K562 (cell line): Measurements from ENCODE around the gene SNTG2. TPM values are rescaled to one million over a fixed set of nuclear protein-coding genes. Genes with fewer than 3 reads are reported as not detected.

ENCODE experiments used
- ATAC-seq: fragments of 200-7000 bp; cut with Tn5 transposase; 3 replicates; pipeline ENCODE4 v1.9.1; 2020; ENCODE audit warnings: moderate library complexity
- BruUV-seq: library from RNA; stranded (reverse); fragments of 400-500 nt; replicated peaks from 2 replicates; lab custom pipeline; 2021; lab: Mats Ljungman, UMichigan
- CTCF ChIA-PET: fragments of 300-600 bp; formaldehyde crosslinking; extraction: SDS; loops from one replicate; lab custom pipeline; 2021; ENCODE audit warnings: low intra/inter-chr PET ratio; lab: Yijun Ruan, JAX
- POLR2A ChIA-PET: fragments of 300-600, 350-650 bp; sonication (Branson Sonifier 250); formaldehyde crosslinking; extraction: SDS; loops from one replicate; lab custom pipeline; 2021; ENCODE audit warnings: antibody characterized with exemption, inconsistent platforms; lab: Yijun Ruan, JAX
- DNase-seq, 4 experiments: peaks; one replicate each; pipeline versions ENCODE4 v3.0.0 to v3.0.0-alpha.2; 2011 to 2018; ENCODE audit warnings: low spot score in 3 of 4, mixed read lengths in 3 of 4; ENCODE audit errors: extremely low read depth in 1 of 4
- FAIRE-seq: peaks from 2 replicates; lab custom pipeline; 2011; peaks lifted over from hg19 to GRCh38; lab: Jason Lieb, UNC
- H2AFZ ChIP-seq: 2 replicates; pipeline ENCODE4 v1.6.0; 2011; ENCODE audit warnings: low read depth, low read length, control low read depth, inconsistent platforms
- H3K27ac ChIP-seq: fragments of 200-600 bp; 3 replicates; pipeline ENCODE4 v1.8.0; 2011; ENCODE audit warnings: low read depth, mild to moderate bottlenecking, control low read depth, inconsistent platforms, low read length, moderate library complexity, mixed read lengths; ENCODE audit errors: extremely low read depth
- H3K27me3 ChIP-seq, 2 experiments: fragments of 300-600 bp in 1 of 2; 2 replicates in 1 of 2; 3 replicates in 1 of 2; pipeline versions ENCODE4 v1.6.0 to v1.8.0; 2011; ENCODE audit warnings: inconsistent platforms in 2 of 2, low read length in 2 of 2, mild to moderate bottlenecking in 1 of 2, mixed read lengths in 1 of 2, moderate library complexity in 1 of 2; ENCODE audit not compliant: control insufficient read depth in 2 of 2, insufficient read depth in 2 of 2
- H3K36me3 ChIP-seq: fragments of 300-600 bp; 3 replicates; pipeline ENCODE4 v1.8.0; 2011; ENCODE audit warnings: mild to moderate bottlenecking, low read length, inconsistent platforms; ENCODE audit not compliant: control insufficient read depth, insufficient read depth
- H3K4me1 ChIP-seq, 2 experiments: fragments of 200-600 bp in 1 of 2; replicated peaks in 1 of 2; 2 replicates in 1 of 2; 3 replicates in 1 of 2; pipeline versions ENCODE4 v1.5.1 to v1.8.0; 2011; ENCODE audit warnings: inconsistent platforms in 2 of 2, low read length in 2 of 2, mild to moderate bottlenecking in 1 of 2, mixed read lengths in 1 of 2, moderate library complexity in 1 of 2; ENCODE audit not compliant: control insufficient read depth in 2 of 2, insufficient read depth in 2 of 2
- H3K4me2 ChIP-seq: 2 replicates; pipeline ENCODE4 v1.6.1; 2011; ENCODE audit warnings: low read length, control low read depth, inconsistent platforms, mixed read lengths; ENCODE audit not compliant: insufficient read depth
- H3K4me3 ChIP-seq: fragments of 200-600 bp; sonication (generic), shearing (Covaris generic); 2 replicates; pipeline ENCODE4 v1.5.1; 2016; ENCODE audit warnings: control low read depth, inconsistent platforms
- H3K79me2 ChIP-seq: fragments of 200-600 bp; 3 replicates; pipeline ENCODE4 v1.8.0; 2011; ENCODE audit warnings: low read length, inconsistent platforms; ENCODE audit not compliant: control insufficient read depth, insufficient read depth
- H3K9ac ChIP-seq, 2 experiments: 2 replicates each; pipeline versions ENCODE4 v1.6.0 to v1.6.1; 2011; ENCODE audit warnings: low read depth in 2 of 2, low read length in 2 of 2, control low read depth in 1 of 2, inconsistent platforms in 1 of 2, mild to moderate bottlenecking in 1 of 2, mixed read lengths in 1 of 2; ENCODE audit not compliant: insufficient read depth in 1 of 2
- H3K9me1 ChIP-seq: one replicate; pipeline ENCODE4 v1.6.0; 2011; ENCODE audit warnings: inconsistent platforms, mild to moderate bottlenecking, low read length, moderate library complexity; ENCODE audit not compliant: control insufficient read depth, insufficient read depth
- H3K9me3 ChIP-seq: replicated peaks from 2 replicates; pipeline ENCODE4 v1.5.1; 2011; ENCODE audit warnings: low read depth, low read length, inconsistent platforms; ENCODE audit not compliant: control insufficient read depth, insufficient read depth
- H4K20me1 ChIP-seq: replicated peaks from 2 replicates; pipeline ENCODE4 v1.6.1; 2011; ENCODE audit warnings: low read length, inconsistent platforms, mixed read lengths; ENCODE audit not compliant: control insufficient read depth, insufficient read depth
- ATF1 ChIP-seq, 2 experiments: fragments of 450-650 bp in 1 of 2; IDR thresholded peaks; 2 replicates each; pipeline ENCODE4 v1.6.1; 2016; ENCODE audit warnings: missing compliant biosample characterization in 1 of 2, missing genetic modification characterization in 1 of 2
- ATF7 ChIP-seq: fragments of 450-650 bp; IDR thresholded peaks from 2 replicates; pipeline ENCODE4 v1.7.1; 2014; ENCODE audit warnings: mild to moderate bottlenecking, moderate library complexity
- ELF2 ChIP-seq: fragments of 250-450 bp; sonication (Bioruptor Pico); IDR thresholded peaks from 2 replicates; pipeline ENCODE4 v1.5.0; 2021; ENCODE audit warnings: mild to moderate bottlenecking
- ETV5 ChIP-seq: sonication (generic); formaldehyde crosslinking; IDR thresholded peaks from 2 replicates; pipeline ENCODE4 v1.4.0; 2020; ENCODE audit warnings: low read depth, mild to moderate bottlenecking, missing genetic modification reagents
- ETV6 ChIP-seq, 3 experiments: fragments of 150-350 bp in 1 of 3; sonication (generic) in 1 of 3; formaldehyde crosslinking in 1 of 3; IDR thresholded peaks; 2 replicates each; pipeline versions ENCODE4 v1.6.1 to v1.8.0; 2014 to 2022; ENCODE audit warnings: borderline replicate concordance in 2 of 3, low read depth in 2 of 3, antibody characterized with exemption in 1 of 3, low read length in 1 of 3, mild to moderate bottlenecking in 1 of 3, missing genetic modification reagents in 1 of 3
- GABPB1 ChIP-seq: sonication (generic); formaldehyde crosslinking; IDR thresholded peaks from 2 replicates; pipeline ENCODE4 v1.8.0; 2022; ENCODE audit warnings: mild to moderate bottlenecking, missing genetic modification reagents
- HLTF ChIP-seq: fragments of 450-650 bp; IDR thresholded peaks from 2 replicates; pipeline ENCODE4 v1.6.1; 2016
- HNRNPH1 ChIP-seq: fragments of 200-400 bp; formaldehyde crosslinking; optimal IDR thresholded peaks from 2 replicates; pipeline ENCODE3; 2017; ENCODE audit warnings: low read depth, mild to moderate bottlenecking, low read length, moderate library complexity
- LARP7 ChIP-seq: fragments of 450-650 bp; IDR thresholded peaks from 2 replicates; pipeline ENCODE4 v1.6.1; 2016
- MAFF ChIP-seq: IDR thresholded peaks from 2 replicates; pipeline ENCODE4 v1.6.1; 2012; ENCODE audit warnings: low read length, improper control_type of control experiment
- MTA1 ChIP-seq: fragments of 450-650 bp; IDR thresholded peaks from 2 replicates; pipeline ENCODE4 v1.6.1; 2017; ENCODE audit warnings: borderline replicate concordance
- RBM15 ChIP-seq: fragments of 200-400 bp; formaldehyde crosslinking; IDR thresholded peaks from 2 replicates; pipeline ENCODE4 v1.6.1; 2018; ENCODE audit warnings: mild to moderate bottlenecking, low read length, moderate library complexity; ENCODE audit not compliant: insufficient read depth
- TAF9B ChIP-seq: fragments of 450-650 bp; IDR thresholded peaks from 2 replicates; pipeline ENCODE4 v1.6.1; 2018; ENCODE audit warnings: mild to moderate bottlenecking; ENCODE audit not compliant: partially characterized antibody
- TEAD2 ChIP-seq: fragments of 450-650 bp; IDR thresholded peaks from 2 replicates; pipeline ENCODE4 v1.6.1; 2016; ENCODE audit warnings: missing genetic modification characterization, control low read depth, missing compliant biosample characterization
- ZFP1 ChIP-seq: fragments of 450-650 bp; formaldehyde crosslinking; IDR thresholded peaks from 2 replicates; pipeline ENCODE4 v1.4.0; 2020; ENCODE audit warnings: mild to moderate bottlenecking, mixed read lengths
- ZKSCAN1 ChIP-seq: fragments of 150-350 bp; IDR thresholded peaks from 2 replicates; pipeline ENCODE4 v1.6.1; 2016; ENCODE audit warnings: low read depth, low read length
- ZNF174 ChIP-seq: fragments of 250-450 bp; sonication (Bioruptor Pico); IDR thresholded peaks from 2 replicates; pipeline ENCODE4 v1.4.0; 2020; ENCODE audit warnings: mild to moderate bottlenecking
- ZNF431 ChIP-seq: sonication (generic); formaldehyde crosslinking; IDR thresholded peaks from 2 replicates; pipeline ENCODE4 v1.8.0; 2022; ENCODE audit warnings: mild to moderate bottlenecking, missing genetic modification reagents
- WGBS: fragments of 100-300 bp; shearing (Covaris generic); methylation state at CpG from one replicate; pipeline ENCODE4 v1.1.6; 2016; ENCODE audit warnings: low coverage, mixed read lengths; ENCODE audit not compliant: insufficient coverage; ENCODE audit errors: missing lambda C conversion rate; 5-methylcytosine and 5-hydroxymethylcytosine counted together
- in situ Hi-C: fragments of 300-500 bp; cut with MboI; formaldehyde crosslinking; loops from 4 replicates; pipeline ENCODE4 v1.15.0; 2018; ENCODE audit warnings: inconsistent platforms, mixed read lengths
- intact Hi-C: fragments of 100-400 bp; cut with micrococcal nuclease; formaldehyde crosslinking; loops from 2 replicates; pipeline ENCODE4 v1.14.2; 2022
- polyA plus RNA-seq, 8 experiments: library from polyadenylated mRNA; depleted of rRNA in 4 of 8; stranded (reverse) in 5 of 8; unstranded in 3 of 8; fragments of >200 nt; fragmentation: Nextera tagmentation in 2 of 8; fragmentation: Illumina TruSeq in 1 of 8; extraction: Ambion mirVana in 2 of 8; extraction: Trizol in 1 of 8; gene quantifications; 2 replicates each; pipeline versions ENCODE4 v1.2.1 to v1.2.3, GENCODE V29; 2011 to 2014; ENCODE audit warnings: inconsistent platforms in 1 of 8, missing spikeins in 1 of 8
- total RNA-seq, 7 experiments: library from RNA; depleted of rRNA in 6 of 7; stranded (reverse); fragments of >200 nt in 6 of 7; fragmentation: Illumina TruSeq in 2 of 7; extraction: Trizol in 2 of 7; gene quantifications; 2 replicates each; pipeline versions ENCODE4 v1.2.1 to v1.2.3, GENCODE V29; 2011 to 2021; ENCODE audit warnings: low replicate concordance in 1 of 7
- TF ChIP-seq, protein P1 (sequence below): fragments of 250-450 bp; sonication (Bioruptor Pico); IDR thresholded peaks from 2 replicates; pipeline ENCODE4 v1.5.0; 2022; ENCODE audit warnings: mild to moderate bottlenecking
- TF ChIP-seq, protein P2 (sequence below): fragments of 450-650 bp; IDR thresholded peaks from 2 replicates; pipeline ENCODE4 v1.6.1; 2016; ENCODE audit warnings: borderline replicate concordance

Gene SNTG2
- total and polyA plus RNA-seq, 9 of the 15 experiments (the other 6 are each of a cell fraction or from before 2014, with no cell fraction given), result not detected

DNA sequence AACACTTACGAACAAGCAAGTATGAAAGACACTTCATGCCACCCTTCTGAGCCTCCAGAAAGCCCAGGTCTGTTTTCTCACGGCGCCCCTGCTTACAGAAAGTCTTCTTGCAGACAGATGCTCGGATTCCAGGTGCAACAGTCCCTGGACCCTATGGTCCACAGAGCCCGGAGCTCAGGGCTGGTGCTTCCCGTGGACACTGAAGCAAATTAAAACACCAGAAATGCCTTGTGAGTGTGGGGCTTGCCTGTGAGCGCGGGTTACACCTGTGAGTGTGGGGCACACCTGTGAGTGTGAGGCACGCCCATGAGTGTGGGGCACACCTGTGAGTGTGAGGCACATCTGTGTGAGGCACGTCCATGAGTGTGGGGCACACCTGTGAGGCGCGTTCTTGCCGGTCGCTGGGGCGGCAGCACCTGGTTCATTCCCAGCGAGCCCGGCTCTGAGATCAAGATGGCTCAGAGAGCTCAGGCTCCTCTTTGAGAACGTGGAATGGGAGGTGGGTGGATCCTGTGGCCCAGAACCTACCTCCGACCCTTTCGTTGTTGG is 257.4 kb downstream of the SNTG2 start:
- FAIRE-seq (no peak), ATAC-seq (no peak), DNase-seq (no peak)
- no peak overlapping the region for H3K4me2 ChIP-seq
- CTCF ChIA-PET, result no interaction called here
- in situ Hi-C loops (no loop called here), intact Hi-C loops (no loop called here)
- H3K79me2 ChIP-seq, result no peaks in the 10 kb centered on the region
- BruUV-seq, result no TSS peak
- H3K9ac ChIP-seq, result no peak overlapping the region
- no peak overlapping the region for H3K27ac ChIP-seq
- H3K36me3 ChIP-seq, result no peaks in the 10 kb centered on the region
- no peaks in the 10 kb centered on the region for H3K4me1 ChIP-seq
- 1% methylated on average over 20 of the region's 20 CpGs for WGBS
- no peak overlapping the region for H3K4me3 ChIP-seq
- POLR2A ChIA-PET, result no interaction called here
- no peaks in the 10 kb centered on the region for H4K20me1 ChIP-seq
- H3K9me1 ChIP-seq, result no peaks in the 10 kb centered on the region
- H2AFZ ChIP-seq, result no peak overlapping the region
- H3K27me3 ChIP-seq, result peaks cover 0 to 8% of the 10 kb centered on the region in 2 experiments; a peak in 2 of 5 replicates
- no peak for TF ChIP-seq ZFP1 (CRISPR knock-in tag)
- TF ChIP-seq, protein P1, sequence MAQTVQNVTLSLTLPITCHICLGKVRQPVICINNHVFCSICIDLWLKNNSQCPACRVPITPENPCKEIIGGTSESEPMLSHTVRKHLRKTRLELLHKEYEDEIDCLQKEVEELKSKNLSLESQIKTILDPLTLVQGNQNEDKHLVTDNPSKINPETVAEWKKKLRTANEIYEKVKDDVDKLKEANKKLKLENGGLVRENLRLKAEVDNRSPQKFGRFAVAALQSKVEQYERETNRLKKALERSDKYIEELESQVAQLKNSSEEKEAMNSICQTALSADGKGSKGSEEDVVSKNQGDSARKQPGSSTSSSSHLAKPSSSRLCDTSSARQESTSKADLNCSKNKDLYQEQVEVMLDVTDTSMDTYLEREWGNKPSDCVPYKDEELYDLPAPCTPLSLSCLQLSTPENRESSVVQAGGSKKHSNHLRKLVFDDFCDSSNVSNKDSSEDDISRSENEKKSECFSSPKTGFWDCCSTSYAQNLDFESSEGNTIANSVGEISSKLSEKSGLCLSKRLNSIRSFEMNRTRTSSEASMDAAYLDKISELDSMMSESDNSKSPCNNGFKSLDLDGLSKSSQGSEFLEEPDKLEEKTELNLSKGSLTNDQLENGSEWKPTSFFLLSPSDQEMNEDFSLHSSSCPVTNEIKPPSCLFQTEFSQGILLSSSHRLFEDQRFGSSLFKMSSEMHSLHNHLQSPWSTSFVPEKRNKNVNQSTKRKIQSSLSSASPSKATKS (CRISPR knock-in tag), result no peak
- TF ChIP-seq, protein P2, sequence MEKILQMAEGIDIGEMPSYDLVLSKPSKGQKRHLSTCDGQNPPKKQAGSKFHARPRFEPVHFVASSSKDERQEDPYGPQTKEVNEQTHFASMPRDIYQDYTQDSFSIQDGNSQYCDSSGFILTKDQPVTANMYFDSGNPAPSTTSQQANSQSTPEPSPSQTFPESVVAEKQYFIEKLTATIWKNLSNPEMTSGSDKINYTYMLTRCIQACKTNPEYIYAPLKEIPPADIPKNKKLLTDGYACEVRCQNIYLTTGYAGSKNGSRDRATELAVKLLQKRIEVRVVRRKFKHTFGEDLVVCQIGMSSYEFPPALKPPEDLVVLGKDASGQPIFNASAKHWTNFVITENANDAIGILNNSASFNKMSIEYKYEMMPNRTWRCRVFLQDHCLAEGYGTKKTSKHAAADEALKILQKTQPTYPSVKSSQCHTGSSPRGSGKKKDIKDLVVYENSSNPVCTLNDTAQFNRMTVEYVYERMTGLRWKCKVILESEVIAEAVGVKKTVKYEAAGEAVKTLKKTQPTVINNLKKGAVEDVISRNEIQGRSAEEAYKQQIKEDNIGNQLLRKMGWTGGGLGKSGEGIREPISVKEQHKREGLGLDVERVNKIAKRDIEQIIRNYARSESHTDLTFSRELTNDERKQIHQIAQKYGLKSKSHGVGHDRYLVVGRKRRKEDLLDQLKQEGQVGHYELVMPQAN, result no peak
- TF ChIP-seq ATF1 (CRISPR knock-in tag; IDR thresholded peaks at IDR 0.05), result no peak
- no peak for TF ChIP-seq ATF1 (tag; IDR thresholded peaks at IDR 0.05)
- no peak for TF ChIP-seq ETV5 (CRISPR knock-in tag)
- no peak for TF ChIP-seq LARP7
- TF ChIP-seq ZKSCAN1, result no peak
- TF ChIP-seq HLTF, result no peak
- TF ChIP-seq MTA1, result no peak
- no peak for TF ChIP-seq RBM15
- TF ChIP-seq TAF9B, result no peak
- no peak for TF ChIP-seq MAFF
- no peak for TF ChIP-seq ZNF431 (CRISPR knock-in tag)
- TF ChIP-seq HNRNPH1, result no peak
- no peak for TF ChIP-seq TEAD2 (tag)
- no peak for TF ChIP-seq GABPB1
- TF ChIP-seq ELF2 (CRISPR knock-in tag), result no peak
- TF ChIP-seq ZNF174 (CRISPR knock-in tag), result no peak
- TF ChIP-seq ETV6 (IDR thresholded peaks at IDR 0.05; ENCODE audit: borderline replicate concordance in 1 of 2, low read depth in 2 of 2, low read length in 1 of 2), result no peak
- TF ChIP-seq ETV6 (CRISPR knock-in tag; IDR thresholded peaks at IDR 0.05; ENCODE audit: borderline replicate concordance), result no peak
- TF ChIP-seq ATF7, result no peak
- H3K9me3 ChIP-seq, result no peaks in the 10 kb centered on the region
